Stomach (tissue), 4 donors: Measurements from ENCODE around the gene RRP1.
"Not testable (repeated sequence)": the region's sequence is repeated elsewhere in the genome, so short reads cannot be mapped to it uniquely, and the experiment has no call there.

Experiments used
- POLR2A ChIP-seq, 4 donors: fragments of 450-650 bp; IDR thresholded peaks; one replicate each; pipeline ENCODE4 v1.6.1; 2016; ENCODE audit warnings: antibody characterized with exemption in 4 of 4, control low read depth in 2 of 4, mild to moderate bottlenecking in 1 of 4, moderate library complexity in 1 of 4
- POLR2AphosphoS5 ChIP-seq, 3 donors: sonication (generic); formaldehyde crosslinking; IDR thresholded peaks; one replicate each; pipeline ENCODE4 v1.6.1; 2016; ENCODE audit warnings: antibody characterized with exemption in 3 of 3
- TF ChIP-seq, protein P1 (sequence below), 7 experiments: fragments of 450-650 bp in 4 of 7; fragments of 200-600 bp in 3 of 7; sonication (generic) in 3 of 7; IDR thresholded peaks; one replicate each; pipeline ENCODE4 v1.5.1; 2016 to 2019; ENCODE audit warnings: antibody characterized with exemption in 7 of 7, control low read depth in 2 of 7, mild to moderate bottlenecking in 1 of 7

DNA sequence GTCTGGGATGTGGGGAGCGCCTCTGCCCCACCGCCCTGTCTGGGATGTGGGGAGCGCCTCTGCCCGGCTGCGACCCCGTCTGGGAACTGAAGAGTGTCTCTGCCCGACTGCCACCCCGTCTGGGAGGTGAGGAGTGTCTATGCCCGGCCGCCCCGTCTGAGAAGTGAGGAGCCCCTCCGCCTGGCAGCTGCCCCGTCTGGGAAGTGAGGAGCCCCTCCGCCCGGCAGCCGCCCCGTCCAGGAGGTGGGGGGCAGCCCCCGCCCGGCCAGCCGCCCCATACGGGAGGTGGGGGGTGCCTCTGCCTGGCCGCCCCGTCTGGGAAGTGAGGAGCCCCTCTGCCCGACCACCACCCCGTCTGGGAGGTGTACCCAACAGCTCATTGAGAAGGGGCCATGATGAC, 32.8 kb downstream of the RRP1 start:
- TF ChIP-seq, protein P1, sequence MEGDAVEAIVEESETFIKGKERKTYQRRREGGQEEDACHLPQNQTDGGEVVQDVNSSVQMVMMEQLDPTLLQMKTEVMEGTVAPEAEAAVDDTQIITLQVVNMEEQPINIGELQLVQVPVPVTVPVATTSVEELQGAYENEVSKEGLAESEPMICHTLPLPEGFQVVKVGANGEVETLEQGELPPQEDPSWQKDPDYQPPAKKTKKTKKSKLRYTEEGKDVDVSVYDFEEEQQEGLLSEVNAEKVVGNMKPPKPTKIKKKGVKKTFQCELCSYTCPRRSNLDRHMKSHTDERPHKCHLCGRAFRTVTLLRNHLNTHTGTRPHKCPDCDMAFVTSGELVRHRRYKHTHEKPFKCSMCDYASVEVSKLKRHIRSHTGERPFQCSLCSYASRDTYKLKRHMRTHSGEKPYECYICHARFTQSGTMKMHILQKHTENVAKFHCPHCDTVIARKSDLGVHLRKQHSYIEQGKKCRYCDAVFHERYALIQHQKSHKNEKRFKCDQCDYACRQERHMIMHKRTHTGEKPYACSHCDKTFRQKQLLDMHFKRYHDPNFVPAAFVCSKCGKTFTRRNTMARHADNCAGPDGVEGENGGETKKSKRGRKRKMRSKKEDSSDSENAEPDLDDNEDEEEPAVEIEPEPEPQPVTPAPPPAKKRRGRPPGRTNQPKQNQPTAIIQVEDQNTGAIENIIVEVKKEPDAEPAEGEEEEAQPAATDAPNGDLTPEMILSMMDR (IDR thresholded peaks at IDR 0.05), result not testable (repeated sequence)
- TF ChIP-seq POLR2AphosphoS5, POLR2A (IDR thresholded peaks at IDR 0.05): not testable (repeated sequence)
